ENCODE results near the gene CEACAM19.

CEACAM19 gene

GRCh38 chr19:44728178-44728577 is 56.9 kb downstream of the CEACAM19 start:
- Histone ChIP-seq H3F3A (ENCODE audit: insufficient read depth) (no peaks in the 10 kb centered on the region), H3K27ac (ENCODE audit: low read depth, low read length) (no peak overlapping the region), H3K9me3 (ENCODE audit: insufficient read depth, low read length) (no peaks in the 10 kb centered on the region), H3K27me3 (ENCODE audit: low read length) (no peaks in the 10 kb centered on the region), H3K4me2 (ENCODE audit: low read depth, low read length, poor library complexity, severe bottlenecking) (no peak overlapping the region), H4K20me1 (ENCODE audit: low read depth, low read length) (no peaks in the 10 kb centered on the region), H3K9me2 (replicated peaks; ENCODE audit: insufficient read depth, low read length) (no peaks in the 10 kb centered on the region), H3K4me3 (ENCODE audit: insufficient read depth, low read length, poor library complexity, severe bottlenecking) (no peak overlapping the region), H3K9ac (ENCODE audit: low read length) (no peak overlapping the region), H3K79me2 (ENCODE audit: insufficient read depth, low read length) (no peaks in the 10 kb centered on the region), H2AFZ (ENCODE audit: low read depth, low read length, severe bottlenecking) (no peak overlapping the region), H3K36me3 (ENCODE audit: low read length) (no peaks in the 10 kb centered on the region)
- TF ChIP-seq EZH2phosphoT487 (conservative IDR thresholded peaks at IDR 0.05; ENCODE audit: low read length) (no peak), CTCF (IDR thresholded peaks at IDR 0.05; ENCODE audit: insufficient read depth, low read length, poor library complexity, severe bottlenecking) (no peak)

- Histone ChIP-seq H3K9ac (ENCODE audit: low read length) (no peak overlapping the region), H2AFZ (ENCODE audit: low read depth, low read length, severe bottlenecking) (no peak overlapping the region), H3K27me3 (ENCODE audit: low read length) (no peaks in the 10 kb centered on the region), H3K79me2 (ENCODE audit: insufficient read depth, low read length) (no peaks in the 10 kb centered on the region), H3K4me3 (ENCODE audit: insufficient read depth, low read length, poor library complexity, severe bottlenecking) (no peak overlapping the region), H3K9me2 (replicated peaks; ENCODE audit: insufficient read depth, low read length) (no peaks in the 10 kb centered on the region), H3K27ac (ENCODE audit: low read depth, low read length) (no peak overlapping the region), H3K36me3 (ENCODE audit: low read length) (no peaks in the 10 kb centered on the region), H3F3A (ENCODE audit: insufficient read depth) (no peaks in the 10 kb centered on the region), H4K20me1 (ENCODE audit: low read depth, low read length) (no peaks in the 10 kb centered on the region), H3K9me3 (ENCODE audit: insufficient read depth, low read length) (no peaks in the 10 kb centered on the region), H3K4me2 (ENCODE audit: low read depth, low read length, poor library complexity, severe bottlenecking) (no peak overlapping the region)
- TF ChIP-seq EZH2phosphoT487 (conservative IDR thresholded peaks at IDR 0.05; ENCODE audit: low read length) (no peak), CTCF (IDR thresholded peaks at IDR 0.05; ENCODE audit: insufficient read depth, low read length, poor library complexity, severe bottlenecking) (no peak)
Observed at GRCh38 chr19:44729516-44730033, 58.3 kb downstream of the CEACAM19 start.

GRCh38 chr19:44731081-44731480 is 59.8 kb downstream of the CEACAM19 start:
- Histone ChIP-seq H3K9ac (ENCODE audit: low read length) (no peak overlapping the region), H3K4me3 (ENCODE audit: insufficient read depth, low read length, poor library complexity, severe bottlenecking) (no peak overlapping the region), H4K20me1 (ENCODE audit: low read depth, low read length) (no peaks in the 10 kb centered on the region), H3K9me3 (ENCODE audit: insufficient read depth, low read length) (no peaks in the 10 kb centered on the region), H3K27ac (ENCODE audit: low read depth, low read length) (no peak overlapping the region), H3K27me3 (ENCODE audit: low read length) (no peaks in the 10 kb centered on the region), H3F3A (ENCODE audit: insufficient read depth) (no peaks in the 10 kb centered on the region), H3K36me3 (ENCODE audit: low read length) (no peaks in the 10 kb centered on the region), H2AFZ (ENCODE audit: low read depth, low read length, severe bottlenecking) (no peak overlapping the region), H3K9me2 (replicated peaks; ENCODE audit: insufficient read depth, low read length) (no peaks in the 10 kb centered on the region), H3K79me2 (ENCODE audit: insufficient read depth, low read length) (no peaks in the 10 kb centered on the region), H3K4me2 (ENCODE audit: low read depth, low read length, poor library complexity, severe bottlenecking) (no peak overlapping the region)
- TF ChIP-seq EZH2phosphoT487 (conservative IDR thresholded peaks at IDR 0.05; ENCODE audit: low read length) (no peak), CTCF (IDR thresholded peaks at IDR 0.05; ENCODE audit: insufficient read depth, low read length, poor library complexity, severe bottlenecking) (no peak)
